Kidney (tissue), 14 donors: ENCODE measurements around the gene MYO19. TPM values are rescaled to one million over a fixed set of nuclear protein-coding genes. Genes with fewer than 3 reads are reported as not detected.

Source experiments
- DNase-seq, 5 donors: peaks; one replicate each; pipeline ENCODE4 v3.0.0-alpha.2; 2013 to 2020
- FAIRE-seq: peaks from 2 replicates; lab custom pipeline; 2012; peaks lifted over from hg19 to GRCh38; lab: Jason Lieb, UNC
- H3K27ac ChIP-seq, 2 donors: one replicate each; pipeline ENCODE4 v1.7.0; 2013; ENCODE audit warnings: low read depth in 2 of 2, low read length in 2 of 2, inconsistent platforms in 1 of 2
- H3K27me3 ChIP-seq: one replicate; pipeline ENCODE4 v1.7.1; 2013; ENCODE audit warnings: low read length, inconsistent platforms; ENCODE audit not compliant: control insufficient read depth, insufficient read depth
- H3K36me3 ChIP-seq, 3 donors: one replicate each; pipeline versions ENCODE4 v1.7.0 to v1.7.1; 2013; ENCODE audit warnings: low read length in 3 of 3, control low read depth in 1 of 3, inconsistent platforms in 1 of 3; ENCODE audit not compliant: insufficient read depth in 3 of 3, control insufficient read depth in 2 of 3
- H3K4me1 ChIP-seq, 3 donors: one replicate each; pipeline versions ENCODE4 v1.7.0 to v1.7.1; 2013; ENCODE audit warnings: low read length in 3 of 3, inconsistent platforms in 1 of 3, low read depth in 1 of 3; ENCODE audit not compliant: control insufficient read depth in 2 of 3, insufficient read depth in 2 of 3
- H3K4me3 ChIP-seq, 3 donors: one replicate each; pipeline versions ENCODE4 v1.7.0 to v1.8.1; 2013; ENCODE audit warnings: low read length in 3 of 3, control low read depth in 1 of 3, inconsistent platforms in 1 of 3
- H3K9ac ChIP-seq, 3 donors: one replicate each; pipeline versions ENCODE4 v1.7.0 to v1.7.1; 2013; ENCODE audit warnings: low read length in 3 of 3, control low read depth in 1 of 3, inconsistent platforms in 1 of 3
- H3K9me3 ChIP-seq, 3 donors: one replicate each; pipeline versions ENCODE4 v1.7.0 to v1.7.1; 2013; ENCODE audit warnings: low read length in 3 of 3, control low read depth in 1 of 3, inconsistent platforms in 1 of 3; ENCODE audit not compliant: control insufficient read depth in 2 of 3, insufficient read depth in 1 of 3
- intact Hi-C: fragments of 100-400 bp; cut with DNase I; formaldehyde crosslinking; loops from one replicate; pipeline ENCODE4 v1.11.1; 2022
- polyA plus RNA-seq: library from polyadenylated mRNA; stranded (reverse); fragments of 350-450 nt; fragmentation: Illumina TruSeq; extraction: RNeasy Lipid Tissue Mini Kit (QIAGEN cat#74804); gene quantifications from one replicate; pipeline ENCODE4 v1.2.3, GENCODE V29; 2014; ENCODE audit warnings: low read depth, low replicate concordance; ENCODE audit not compliant: insufficient read depth
- total RNA-seq: library from RNA; stranded (reverse); fragmentation: NEBNext Ultra II Directional; extraction: Animal tissue kit (Norgen Biotek cat#: 25700); gene quantifications from one replicate; pipeline ENCODE4 v1.2.1, GENCODE V29; 2021
- TF ChIP-seq, protein P1 (sequence below): IDR thresholded peaks from 3 replicates; pipeline ENCODE4 v1.5.1; 2012; ENCODE audit warnings: mild to moderate bottlenecking, moderate library complexity, borderline replicate concordance; ENCODE audit not compliant: insufficient read depth; ENCODE audit errors: extremely low read depth
- donor health status: control.
- donor health status: control.
- donor health status: control.
- donor health status: control.
- donor health status: control.
- donor health status: DM: yes; HTN: yes; CAD: no.
- donor health status: Normal renal cell carcinoma (clear cell type).

Gene MYO19
- total and polyA plus RNA-seq, 2 donors from 2014 or later, result 28.9 to 74.7 TPM

DNA sequence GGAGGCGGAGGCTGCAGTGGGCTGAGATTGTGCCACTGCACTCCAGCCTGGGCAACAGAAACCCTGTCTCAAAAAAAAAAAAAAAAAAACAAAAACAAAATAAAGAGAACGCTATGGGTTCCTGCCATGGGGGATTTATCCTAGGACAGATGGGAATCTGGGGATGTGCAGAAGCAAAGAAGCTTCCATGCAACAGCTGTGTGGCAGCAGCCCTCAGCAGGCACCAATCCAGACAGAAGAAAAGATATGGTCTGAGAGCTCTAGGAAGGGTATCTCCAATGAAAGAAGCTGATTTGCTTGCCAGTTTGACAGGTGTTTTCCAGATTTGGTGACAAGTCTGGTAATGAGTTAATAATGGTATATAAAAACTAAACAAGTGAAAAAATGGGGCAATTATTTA lies 11.6 kb downstream of the MYO19 start:
- intact Hi-C loops, result no loop called here
- FAIRE-seq, result no peak
- no peak overlapping the region for H3K27ac ChIP-seq
- DNase-seq, result no peak
- peaks cover 0 to 20% (median 20%) of the 10 kb centered on the region in 3 donors for H3K36me3 ChIP-seq
- no peaks in the 10 kb centered on the region for H3K4me1 ChIP-seq
- no peaks in the 10 kb centered on the region for H3K27me3 ChIP-seq
- H3K9me3 ChIP-seq, result no peaks in the 10 kb centered on the region
- H3K4me3 ChIP-seq, result no peak overlapping the region
- no peak overlapping the region for H3K9ac ChIP-seq
- TF ChIP-seq, protein P1, sequence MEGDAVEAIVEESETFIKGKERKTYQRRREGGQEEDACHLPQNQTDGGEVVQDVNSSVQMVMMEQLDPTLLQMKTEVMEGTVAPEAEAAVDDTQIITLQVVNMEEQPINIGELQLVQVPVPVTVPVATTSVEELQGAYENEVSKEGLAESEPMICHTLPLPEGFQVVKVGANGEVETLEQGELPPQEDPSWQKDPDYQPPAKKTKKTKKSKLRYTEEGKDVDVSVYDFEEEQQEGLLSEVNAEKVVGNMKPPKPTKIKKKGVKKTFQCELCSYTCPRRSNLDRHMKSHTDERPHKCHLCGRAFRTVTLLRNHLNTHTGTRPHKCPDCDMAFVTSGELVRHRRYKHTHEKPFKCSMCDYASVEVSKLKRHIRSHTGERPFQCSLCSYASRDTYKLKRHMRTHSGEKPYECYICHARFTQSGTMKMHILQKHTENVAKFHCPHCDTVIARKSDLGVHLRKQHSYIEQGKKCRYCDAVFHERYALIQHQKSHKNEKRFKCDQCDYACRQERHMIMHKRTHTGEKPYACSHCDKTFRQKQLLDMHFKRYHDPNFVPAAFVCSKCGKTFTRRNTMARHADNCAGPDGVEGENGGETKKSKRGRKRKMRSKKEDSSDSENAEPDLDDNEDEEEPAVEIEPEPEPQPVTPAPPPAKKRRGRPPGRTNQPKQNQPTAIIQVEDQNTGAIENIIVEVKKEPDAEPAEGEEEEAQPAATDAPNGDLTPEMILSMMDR, result no peak

GRCh38 chr17:36515837-36516236 lies 18.8 kb downstream of the MYO19 start:
- Histone ChIP-seq H3K27me3 (no peaks in the 10 kb centered on the region), H3K27ac (no peak overlapping the region), H3K4me3 (no peak overlapping the region), H3K9me3 (no peaks in the 10 kb centered on the region), H3K4me1 (no peaks in the 10 kb centered on the region), H3K36me3 (peaks cover 0 to 7% (median 3%) of the 10 kb centered on the region in 3 donors), H3K9ac (no peak overlapping the region)
- no peak for FAIRE-seq
- TF ChIP-seq, protein P1, result no peak
- intact Hi-C loops, result no loop called here
- DNase-seq, result no peak

- no peak overlapping the region for H3K9ac ChIP-seq
- TF ChIP-seq, protein P1, result no peak
- intact Hi-C loops, result no loop called here
- H3K27me3 ChIP-seq, result no peaks in the 10 kb centered on the region
- H3K4me3 ChIP-seq, result no peak overlapping the region
- no peak for FAIRE-seq
- H3K4me1 ChIP-seq, result no peaks in the 10 kb centered on the region
- no peaks in the 10 kb centered on the region for H3K9me3 ChIP-seq
- no peak overlapping the region for H3K27ac ChIP-seq
- DNase-seq, result no peak
- H3K36me3 ChIP-seq, result peaks cover 0 to 7% (median 3%) of the 10 kb centered on the region in 3 donors
These were observed 19.8 kb downstream of the MYO19 start for GRCh38 chr17:36514856-36515255.

DNA sequence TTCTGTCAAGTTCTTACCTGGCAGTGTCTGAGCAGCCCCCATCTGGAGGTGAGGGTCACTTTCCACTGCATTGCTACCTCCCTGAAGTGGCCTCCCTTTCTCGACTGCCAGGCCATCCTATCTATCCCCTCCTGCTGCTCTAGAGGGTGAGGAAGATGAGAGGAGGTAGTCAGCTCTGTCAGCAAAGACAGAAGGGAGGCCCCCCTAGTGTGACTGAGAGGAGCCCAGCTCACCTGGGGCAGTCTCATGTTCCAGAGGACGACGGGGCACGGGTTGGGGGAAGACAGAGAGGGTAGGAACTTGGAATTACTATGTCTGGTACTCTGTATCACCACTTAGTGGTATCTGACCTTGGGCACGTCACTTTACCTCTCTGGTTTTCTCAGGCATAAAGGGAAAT lies 22.0 kb downstream of the MYO19 start:
- no peak for DNase-seq
- no peak overlapping the region for H3K4me3 ChIP-seq
- no peaks in the 10 kb centered on the region for H3K27me3 ChIP-seq
- H3K9ac ChIP-seq, result no peak overlapping the region
- H3K36me3 ChIP-seq, result peaks cover 0 to 7% (median 3%) of the 10 kb centered on the region in 3 donors
- TF ChIP-seq, protein P1, result no peak
- no peak overlapping the region for H3K27ac ChIP-seq
- no peaks in the 10 kb centered on the region for H3K4me1 ChIP-seq
- intact Hi-C loops, result no loop called here
- H3K9me3 ChIP-seq, result no peaks in the 10 kb centered on the region
- FAIRE-seq, result no peak
